Measurements from ENCODE around the gene IKBKE. TPM values are rescaled to one million over a fixed set of nuclear protein-coding genes. Genes with fewer than 3 reads are reported as not detected.

Gene IKBKE
- total and polyA plus RNA-seq, 10 of the 15 experiments (the other 5 are each of a cell fraction or from before 2014, with no cell fraction given): 12.8 to 35.1 (median 23.1) TPM

GRCh38 chr1:206516728-206516990, 46.4 kb downstream of the IKBKE start:
- no peak for TF ChIP-seq GATAD2B (conservative IDR thresholded peaks at IDR 0.05; ENCODE audit: low read depth)
- no peak for TF ChIP-seq EGR1 (IDR thresholded peaks at IDR 0.05; ENCODE audit: borderline replicate concordance in 1 of 2, low read depth in 2 of 2, low read length in 2 of 2)
- TF ChIP-seq MTA2 (IDR thresholded peaks at IDR 0.05; ENCODE audit: low read depth): no peak
- no peak for TF ChIP-seq CBFB (IDR thresholded peaks at IDR 0.05; ENCODE audit: low read depth)
- TF ChIP-seq ZSCAN29 (IDR thresholded peaks at IDR 0.05): no peak
- no peak for TF ChIP-seq HDAC6 (IDR thresholded peaks at IDR 0.05; ENCODE audit: unreplicated experiment)
- no peak for TF ChIP-seq TCF12 (IDR thresholded peaks at IDR 0.05; ENCODE audit: low read depth, low read length)
- TF ChIP-seq ATF7 (IDR thresholded peaks at IDR 0.05; ENCODE audit: low read depth): no peak
- no peak for TF ChIP-seq DPF2 (IDR thresholded peaks at IDR 0.05)
- no peak for TF ChIP-seq ZNF622 (IDR thresholded peaks at IDR 0.05)
- TF ChIP-seq MXI1 (IDR thresholded peaks at IDR 0.05; ENCODE audit: low read depth, low read length): no peak
- TF ChIP-seq IRF3 (IDR thresholded peaks at IDR 0.05): no peak
- ATAC-seq: no peak
- H3K27me3 ChIP-seq (replicated peaks in 1 of 2; ENCODE audit: control insufficient read depth in 2 of 2, insufficient read depth in 2 of 2, low read length in 1 of 2): no peaks in the 10 kb centered on the region
- H3K36me3 ChIP-seq (ENCODE audit: control insufficient read depth in 2 of 2, insufficient read depth in 2 of 2, low read length in 1 of 2): no peaks in the 10 kb centered on the region; a peak in 1 of 4 replicates
- no peak overlapping the region for H3K9ac ChIP-seq (ENCODE audit: control insufficient read depth, insufficient read depth, low read length)
- H3K4me1 ChIP-seq (ENCODE audit: control insufficient read depth, insufficient read depth, low read length): peaks cover 7% of the 10 kb centered on the region; the same call in 1 of the 2 replicates
- no TSS peak for BruUV-seq (replicated peaks)
- no peaks in the 10 kb centered on the region for H3K79me2 ChIP-seq (ENCODE audit: control insufficient read depth, insufficient read depth, low read length)
- CTCF ChIA-PET: interaction anchor here (0.5 to 4.3 kb wide), 8 partner anchors 11 to 113 kb away, joined by 3 to 23 read pairs (median 4); partner anchors contain the start of genes IKBKE and RASSF5
- FAIRE-seq: no peak
- in situ Hi-C loops (cut with MboI) (no loop called here), intact Hi-C loops (cut with micrococcal nuclease; ENCODE audit: unreplicated experiment) (no loop called here)
- POLR2A ChIA-PET: interaction anchor here (1.0 to 2.4 kb wide), 5 partner anchors 10 to 46 kb away, joined by 3 to 14 read pairs (median 4); partner anchors contain the start of genes IKBKE and RASSF5
- H4K20me1 ChIP-seq (ENCODE audit: control insufficient read depth, insufficient read depth): no peaks in the 10 kb centered on the region
- H2AFZ ChIP-seq (ENCODE audit: control insufficient read depth, low read depth, low read length): no peak overlapping the region
- no peaks in the 10 kb centered on the region for H3K9me3 ChIP-seq (replicated peaks; ENCODE audit: control insufficient read depth, insufficient read depth, low read length)
- SMC1A ChIA-PET (ENCODE audit: uncharacterized antibody, unreplicated experiment): interaction anchor here (1.0 to 2.8 kb wide), 9 partner anchors 14 to 67 kb away, joined by 3 to 15 read pairs (median 4); partner anchors contain the start of gene IKBKE
- no peak overlapping the region for H3K27ac ChIP-seq (ENCODE audit: control insufficient read depth, insufficient read depth)
- H3K4me2 ChIP-seq (ENCODE audit: control insufficient read depth, insufficient read depth): no peak overlapping the region
- DNase-seq (ENCODE audit: low read depth, low spot score): no peak
- no peak overlapping the region for H3K4me3 ChIP-seq
- WGBS (ENCODE audit: insufficient coverage, insufficient replicate concordance, low lambda C conversion rate, missing lambda C conversion rate): 48% methylated on average over 5 of the region's 5 CpGs
- RAD21 ChIA-PET (ENCODE audit: unreplicated experiment): interaction anchor here (1.1 to 2.0 kb wide), 5 partner anchors 10 to 64 kb away, joined by 4 to 8 read pairs (median 5); no protein-coding TSS in a partner anchor

Measured in GM12878 (cell line).